Parathyroid adenoma (tissue), 2 donors: ENCODE results near the gene BRAP.
"Not testable (repeated sequence)": the region's sequence is repeated elsewhere in the genome, so short reads cannot be mapped to it uniquely, and the experiment has no call there.

Source experiments
- H2AFZ ChIP-seq: fragments of 300-600 bp; sonication (generic); one replicate; pipeline ENCODE4 v1.7.0; 2017; ENCODE audit warnings: antibody characterized with exemption, mild to moderate bottlenecking
- H3K27ac ChIP-seq: fragments of 300-600 bp; sonication (generic); one replicate; pipeline ENCODE4 v1.7.0; 2017
- H3K27me3 ChIP-seq: fragments of 300-600 bp; sonication (generic); one replicate; pipeline ENCODE4 v1.7.0; 2017; ENCODE audit warnings: low read length; ENCODE audit not compliant: control insufficient read depth, insufficient read depth
- H3K36me3 ChIP-seq: fragments of 300-600 bp; sonication (generic); one replicate; pipeline ENCODE4 v1.7.0; 2017; ENCODE audit warnings: low read length; ENCODE audit not compliant: control insufficient read depth, insufficient read depth
- H3K4me1 ChIP-seq: fragments of 300-600 bp; sonication (generic); one replicate; pipeline ENCODE4 v1.7.0; 2017; ENCODE audit warnings: control low read depth
- H3K4me2 ChIP-seq: fragments of 300-600 bp; sonication (generic); one replicate; pipeline ENCODE4 v1.7.0; 2017; ENCODE audit warnings: low read length
- H3K4me3 ChIP-seq: fragments of 300-600 bp; sonication (generic); one replicate; pipeline ENCODE4 v1.7.0; 2017; ENCODE audit warnings: low read depth, low read length
- H3K79me2 ChIP-seq: fragments of 300-600 bp; sonication (generic); one replicate; pipeline ENCODE4 v1.7.0; 2017; ENCODE audit warnings: control low read depth
- H3K9ac ChIP-seq: fragments of 300-600 bp; sonication (generic); one replicate; pipeline ENCODE4 v1.7.0; 2017; ENCODE audit warnings: mild to moderate bottlenecking
- H3K9me3 ChIP-seq: fragments of 300-600 bp; sonication (generic); one replicate; pipeline ENCODE4 v1.7.0; 2017; ENCODE audit warnings: low read length; ENCODE audit not compliant: control insufficient read depth
- CTCF ChIP-seq: fragments of 300-600 bp; sonication (generic); IDR thresholded peaks from one replicate; pipeline ENCODE4 v1.7.0; 2017; ENCODE audit warnings: antibody characterized with exemption, mild to moderate bottlenecking
- donor health status: primary hyperparathyroidism.

BRAP gene

GRCh38 chr12:111664499-111664898 lies 21.3 kb downstream of the BRAP start:
- Histone ChIP-seq H3K4me1 (no peaks in the 10 kb centered on the region), H3K9me3 (no peaks in the 10 kb centered on the region), H3K9ac (no peak overlapping the region), H3K27me3 (no peaks in the 10 kb centered on the region), H3K36me3 (no peaks in the 10 kb centered on the region), H3K27ac (no peak overlapping the region), H3K4me3 (no peak overlapping the region), H3K79me2 (no peaks in the 10 kb centered on the region), H3K4me2 (no peak overlapping the region), H2AFZ (no peak overlapping the region)
- TF ChIP-seq CTCF = no peak

GRCh38 chr12:111656016-111656415 lies 29.7 kb downstream of the BRAP start:
- Histone ChIP-seq H3K27ac (no peak overlapping the region), H3K4me2 (no peak overlapping the region), H3K9me3 (no peaks in the 10 kb centered on the region), H3K79me2 (peaks cover 11% of the 10 kb centered on the region), H3K4me3 (no peak overlapping the region), H3K9ac (no peak overlapping the region), H3K4me1 (no peaks in the 10 kb centered on the region), H3K27me3 (no peaks in the 10 kb centered on the region), H3K36me3 (peaks cover 2% of the 10 kb centered on the region), H2AFZ (no peak overlapping the region)
- no peak for TF ChIP-seq CTCF

DNA sequence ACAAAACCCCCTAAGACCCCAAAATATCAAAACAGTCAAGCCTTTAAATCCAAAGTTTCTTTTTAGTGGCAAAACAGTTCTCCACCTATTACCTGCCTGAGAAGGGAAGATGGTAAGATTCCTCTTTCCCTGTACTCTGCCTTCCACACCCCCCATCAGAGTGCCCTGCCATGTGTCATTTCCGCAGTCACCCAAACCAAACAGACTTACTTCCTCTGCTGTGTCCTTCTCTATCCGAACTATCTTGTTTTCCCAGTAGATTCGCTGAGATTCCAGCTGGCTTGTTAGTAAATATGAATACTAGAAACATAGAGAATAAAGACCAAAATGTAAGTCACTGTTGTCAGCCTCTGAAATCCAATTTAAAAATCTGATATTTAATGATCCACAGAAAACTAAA lies 30.4 kb downstream of the BRAP start:
- H3K79me2 ChIP-seq = peaks cover 11% of the 10 kb centered on the region
- no peak overlapping the region for H3K27ac ChIP-seq
- H3K4me1 ChIP-seq = no peaks in the 10 kb centered on the region
- no peak overlapping the region for H3K9ac ChIP-seq
- H3K4me3 ChIP-seq = no peak overlapping the region
- H3K27me3 ChIP-seq = no peaks in the 10 kb centered on the region
- peaks cover 2% of the 10 kb centered on the region for H3K36me3 ChIP-seq
- no peaks in the 10 kb centered on the region for H3K9me3 ChIP-seq
- TF ChIP-seq CTCF = no peak
- no peak overlapping the region for H2AFZ ChIP-seq
- no peak overlapping the region for H3K4me2 ChIP-seq

- TF ChIP-seq CTCF = no peak
- H3K27me3 ChIP-seq = no peaks in the 10 kb centered on the region
- no peak overlapping the region for H3K4me3 ChIP-seq
- no peak overlapping the region for H2AFZ ChIP-seq
- no peaks in the 10 kb centered on the region for H3K9me3 ChIP-seq
- peaks cover 11% of the 10 kb centered on the region for H3K79me2 ChIP-seq
- H3K4me1 ChIP-seq = no peaks in the 10 kb centered on the region
- H3K4me2 ChIP-seq = no peak overlapping the region
- H3K36me3 ChIP-seq = peaks cover 2% of the 10 kb centered on the region
- H3K27ac ChIP-seq = no peak overlapping the region
- H3K9ac ChIP-seq = no peak overlapping the region
These were observed 32.2 kb downstream of the BRAP start for GRCh38 chr12:111653596-111653995.

DNA sequence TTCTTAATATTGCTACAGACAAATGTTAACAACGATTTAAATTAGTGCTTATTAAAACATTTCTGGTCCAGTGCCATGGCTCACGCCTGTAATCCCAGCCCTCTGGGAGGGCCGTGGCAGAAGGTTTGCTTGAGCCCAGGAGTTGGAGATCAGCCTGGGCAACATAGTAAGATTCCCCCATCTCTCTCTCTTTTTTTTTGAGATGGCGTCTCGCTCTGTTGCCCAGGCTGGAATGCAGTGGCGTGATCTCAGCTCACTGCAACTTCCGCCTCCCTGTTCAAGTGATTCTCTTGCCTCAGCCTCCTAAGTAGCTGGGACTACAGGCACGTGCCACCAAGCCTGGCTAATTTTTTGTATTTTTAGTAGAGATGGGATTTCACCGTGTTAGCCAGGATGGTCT lies 33.2 kb downstream of the BRAP start:
- not testable (repeated sequence) for H3K4me2 ChIP-seq, H3K79me2 ChIP-seq, H3K27me3 ChIP-seq, H3K4me1 ChIP-seq, H3K4me3 ChIP-seq, H3K27ac ChIP-seq, H2AFZ ChIP-seq, H3K9me3 ChIP-seq, H3K36me3 ChIP-seq, H3K9ac ChIP-seq
